HG03354 (cell line): Measurements from ENCODE around the gene ZBTB4.

Source experiments
- ATAC-seq: cut with Tn5 transposase; IDR thresholded peaks from one replicate; pipeline ENCODE4 v1.9.1; 2021; ENCODE audit warnings: mild to moderate bottlenecking; ENCODE audit not compliant: unreplicated experiment, poor library complexity, severe bottlenecking

The ZBTB4 gene

GRCh38 chr17:7426203-7426863 is 53.1 kb downstream of the ZBTB4 start:
- no peak for ATAC-seq

GRCh38 chr17:7425756-7426155 is 53.7 kb downstream of the ZBTB4 start:
- ATAC-seq, result no peak

GRCh38 chr17:7425316-7425715 is 54.1 kb downstream of the ZBTB4 start, which contains the start of gene SPEM2:
Gene SPEM2, plus strand, starts transcription at chr17:7425616. Its CDS starts 73 bp downstream, at chr17:7425689.
- ATAC-seq, result no peak

DNA sequence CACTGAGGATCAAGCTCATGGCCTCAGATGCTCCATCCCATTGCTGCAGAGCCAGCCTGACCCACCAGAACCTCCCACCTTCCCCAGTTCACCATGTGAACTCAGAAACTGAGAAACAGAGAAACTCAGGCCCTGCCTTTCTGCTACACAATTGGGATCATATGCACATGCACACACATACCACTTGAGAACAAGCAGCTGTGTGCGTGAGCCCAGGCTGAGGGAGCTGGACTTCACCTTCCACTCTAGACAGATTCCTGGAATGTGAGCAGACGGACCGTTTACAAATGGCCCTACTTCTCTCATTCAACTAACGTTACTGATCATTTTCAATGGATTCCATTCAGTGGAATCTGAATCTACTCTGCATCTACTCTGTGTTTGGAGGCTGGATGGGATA is 55.8 kb downstream of the ZBTB4 start:
- no peak for ATAC-seq

GRCh38 chr17:7421186-7421585 is 58.2 kb downstream of the ZBTB4 start:
- no peak for ATAC-seq

DNA sequence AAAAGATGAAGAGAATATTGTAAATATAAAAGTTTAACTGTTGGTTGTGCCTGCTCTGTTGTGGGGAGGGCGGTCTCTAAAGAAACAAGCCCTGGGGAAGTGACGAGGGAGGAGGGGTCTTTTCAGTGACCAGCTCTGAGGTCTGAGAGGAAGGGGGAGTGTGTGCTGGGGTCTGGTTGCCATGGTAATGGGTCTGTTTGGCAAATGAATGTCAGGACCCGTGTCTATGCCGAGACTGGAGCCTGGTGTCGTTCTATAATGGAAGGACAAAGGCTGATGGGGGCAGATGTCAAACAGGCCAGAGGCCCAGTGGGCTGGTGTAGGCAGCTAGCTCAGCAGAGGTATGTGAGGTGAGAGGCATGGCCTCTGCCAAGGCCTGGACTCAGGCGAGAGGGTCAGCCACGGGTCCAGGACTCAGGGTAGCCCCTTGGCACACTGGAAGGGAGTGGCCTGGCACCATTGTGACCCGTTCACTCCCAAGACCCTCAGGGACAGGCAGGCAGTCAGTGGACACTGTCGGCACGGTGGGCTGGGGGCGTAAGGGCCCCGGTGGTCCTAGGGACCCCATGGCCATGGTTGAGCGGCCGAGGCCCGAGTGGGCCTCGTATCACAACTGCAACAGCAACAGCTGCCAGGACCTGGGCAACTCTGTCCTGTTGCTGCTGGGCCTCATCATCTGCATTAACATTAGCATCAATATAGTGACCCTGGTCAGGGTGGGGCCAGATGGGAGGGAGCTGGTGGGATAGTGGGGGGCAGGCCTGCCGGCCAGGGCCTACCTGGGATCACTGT is 59.4 kb downstream of the ZBTB4 start, which contains the start of gene SPEM1:
Gene SPEM1, plus strand, starts transcription at position 506 of the 792 bp plus-strand sequence. Its CDS starts 61 bp downstream, at position 567.
- ATAC-seq, result no peak

DNA sequence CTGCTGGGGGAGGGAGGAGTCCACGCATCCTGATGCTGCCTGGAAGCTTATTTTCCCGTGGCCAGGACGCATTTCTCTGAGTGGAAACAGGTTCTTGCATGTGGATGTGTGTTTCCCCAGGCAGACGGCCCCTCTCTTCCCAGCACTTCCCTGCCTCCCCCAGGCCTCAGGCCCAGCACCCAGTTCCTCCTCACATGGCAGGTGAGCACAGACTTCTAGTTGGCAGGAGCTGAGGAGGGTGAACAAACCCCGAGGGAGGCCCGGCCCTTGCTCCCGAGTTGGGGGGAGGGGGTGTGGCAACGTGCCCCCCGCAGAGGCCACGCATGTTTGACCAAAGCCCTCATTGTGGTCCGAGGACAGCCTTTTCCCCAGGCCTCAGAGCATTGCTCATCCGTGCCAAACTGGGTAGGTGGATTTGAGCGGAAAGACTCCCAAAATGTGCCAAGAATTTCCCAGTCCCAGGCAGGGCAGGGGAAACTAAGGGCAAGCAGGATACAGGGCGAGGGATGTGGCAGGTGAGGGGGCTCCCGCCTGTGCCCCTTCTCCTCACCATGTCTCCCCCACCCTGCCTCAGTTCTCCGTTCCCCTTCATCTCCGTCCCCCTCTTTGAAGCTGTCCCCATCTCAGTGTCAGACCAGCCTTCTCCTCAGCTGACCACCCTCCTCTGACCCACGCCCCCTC is 60.8 kb downstream of the ZBTB4 start:
- no peak for ATAC-seq

DNA sequence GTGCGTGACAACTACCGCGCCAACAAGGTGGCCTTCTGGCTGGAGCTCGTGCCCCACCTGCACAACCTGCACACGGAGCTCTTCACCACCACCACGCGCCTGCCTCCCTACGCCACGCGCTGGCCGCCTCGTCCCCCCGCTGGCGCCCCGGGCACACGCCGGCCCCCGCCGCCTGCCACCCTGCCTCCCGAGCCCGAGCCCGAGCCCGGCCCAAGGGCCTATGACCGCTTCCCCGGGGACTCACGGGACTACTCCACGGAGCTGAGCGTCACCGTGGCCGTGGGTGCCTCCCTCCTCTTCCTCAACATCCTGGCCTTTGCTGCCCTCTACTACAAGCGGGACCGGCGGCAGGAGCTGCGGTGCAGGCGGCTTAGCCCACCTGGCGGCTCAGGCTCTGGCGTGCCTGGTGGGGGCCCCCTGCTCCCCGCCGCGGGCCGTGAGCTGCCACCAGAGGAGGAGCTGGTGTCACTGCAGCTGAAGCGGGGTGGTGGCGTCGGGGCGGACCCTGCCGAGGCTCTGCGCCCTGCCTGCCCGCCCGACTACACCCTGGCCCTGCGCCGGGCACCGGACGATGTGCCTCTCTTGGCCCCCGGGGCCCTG is 62.3 kb downstream of the ZBTB4 start:
- ATAC-seq, result no peak

DNA sequence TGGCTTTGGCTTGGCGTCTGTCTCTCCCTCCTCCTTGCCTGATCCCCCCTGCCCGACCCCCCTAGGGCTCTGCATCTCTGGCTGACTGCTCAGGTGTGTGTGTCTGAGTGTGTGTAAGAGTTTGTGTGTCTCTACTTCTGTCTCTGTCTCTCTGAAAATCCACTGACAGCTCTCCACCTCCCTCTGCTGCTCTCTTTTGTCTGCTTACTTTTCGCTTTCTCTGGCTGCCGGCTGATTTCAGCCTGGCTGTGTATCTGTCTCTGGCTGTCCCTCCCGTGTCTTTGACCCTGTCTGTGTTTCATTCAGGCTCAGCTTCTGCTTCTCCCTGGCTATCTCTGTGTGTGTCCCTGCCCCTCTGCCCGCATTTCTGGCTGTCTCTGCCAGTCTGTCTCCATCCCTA is 63.1 kb downstream of the ZBTB4 start:
- ATAC-seq, result no peak

DNA sequence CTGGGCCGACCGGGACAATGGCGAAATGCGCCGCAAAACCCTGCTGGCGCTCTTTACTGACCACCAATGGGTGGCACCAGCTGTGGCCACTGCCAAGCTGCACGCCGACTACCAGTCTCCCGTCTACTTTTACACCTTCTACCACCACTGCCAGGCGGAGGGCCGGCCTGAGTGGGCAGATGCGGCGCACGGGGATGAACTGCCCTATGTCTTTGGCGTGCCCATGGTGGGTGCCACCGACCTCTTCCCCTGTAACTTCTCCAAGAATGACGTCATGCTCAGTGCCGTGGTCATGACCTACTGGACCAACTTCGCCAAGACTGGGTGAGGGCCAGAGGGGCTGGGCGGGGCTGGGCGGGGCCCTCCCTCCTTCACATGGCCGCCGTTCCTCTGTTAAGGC is 63.6 kb downstream of the ZBTB4 start:
- no peak for ATAC-seq

DNA sequence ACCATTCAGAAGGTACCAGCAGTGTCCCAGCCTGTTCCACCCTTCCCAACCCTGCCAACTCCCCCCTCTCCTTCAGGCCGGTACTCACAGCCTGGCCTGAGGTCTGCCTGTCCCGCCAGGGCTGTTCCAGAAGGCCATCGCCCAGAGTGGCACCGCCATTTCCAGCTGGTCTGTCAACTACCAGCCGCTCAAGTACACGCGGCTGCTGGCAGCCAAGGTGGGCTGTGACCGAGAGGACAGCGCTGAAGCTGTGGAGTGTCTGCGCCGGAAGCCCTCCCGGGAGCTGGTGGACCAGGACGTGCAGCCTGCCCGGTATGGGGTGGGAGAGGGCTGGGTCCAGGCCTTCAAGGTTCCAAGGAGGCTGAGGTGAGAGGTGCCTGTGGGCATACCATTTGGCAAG is 64.6 kb downstream of the ZBTB4 start:
- ATAC-seq, result no peak

DNA sequence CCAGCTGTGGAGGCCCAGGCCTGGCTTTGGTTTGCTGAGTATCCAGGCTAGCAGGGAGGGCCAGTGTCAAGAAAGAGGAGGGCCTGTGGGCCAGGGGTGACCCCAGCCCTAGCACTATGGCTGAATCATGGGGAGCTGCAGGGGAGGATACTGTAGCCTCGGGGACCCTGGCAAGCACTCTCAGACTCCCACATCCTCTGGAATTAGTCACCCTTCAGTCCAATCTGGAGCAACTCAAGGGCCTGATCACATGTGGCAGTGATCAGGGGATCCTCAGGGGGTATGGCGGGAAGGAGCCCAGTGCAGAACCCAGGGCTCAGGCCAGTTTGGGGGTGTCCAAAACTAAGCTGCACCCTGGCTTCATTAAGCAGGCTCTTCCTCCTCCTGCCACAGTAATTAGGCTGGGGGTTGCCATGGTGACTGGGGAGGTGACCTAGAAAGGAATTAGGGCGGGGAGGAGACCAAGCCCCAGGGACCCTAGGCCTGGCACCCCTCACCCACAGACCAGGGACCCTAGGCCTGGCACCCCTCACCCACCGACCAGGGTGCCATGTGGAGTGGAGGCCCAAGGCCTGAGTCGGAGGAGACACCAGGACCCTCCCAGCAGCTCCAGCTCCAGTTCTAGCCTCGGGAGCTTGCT is 66.0 kb downstream of the ZBTB4 start:
- ATAC-seq, result no peak

- no peak for ATAC-seq
Observed at GRCh38 chr17:7411427-7411750, 68.0 kb downstream of the ZBTB4 start.

DNA sequence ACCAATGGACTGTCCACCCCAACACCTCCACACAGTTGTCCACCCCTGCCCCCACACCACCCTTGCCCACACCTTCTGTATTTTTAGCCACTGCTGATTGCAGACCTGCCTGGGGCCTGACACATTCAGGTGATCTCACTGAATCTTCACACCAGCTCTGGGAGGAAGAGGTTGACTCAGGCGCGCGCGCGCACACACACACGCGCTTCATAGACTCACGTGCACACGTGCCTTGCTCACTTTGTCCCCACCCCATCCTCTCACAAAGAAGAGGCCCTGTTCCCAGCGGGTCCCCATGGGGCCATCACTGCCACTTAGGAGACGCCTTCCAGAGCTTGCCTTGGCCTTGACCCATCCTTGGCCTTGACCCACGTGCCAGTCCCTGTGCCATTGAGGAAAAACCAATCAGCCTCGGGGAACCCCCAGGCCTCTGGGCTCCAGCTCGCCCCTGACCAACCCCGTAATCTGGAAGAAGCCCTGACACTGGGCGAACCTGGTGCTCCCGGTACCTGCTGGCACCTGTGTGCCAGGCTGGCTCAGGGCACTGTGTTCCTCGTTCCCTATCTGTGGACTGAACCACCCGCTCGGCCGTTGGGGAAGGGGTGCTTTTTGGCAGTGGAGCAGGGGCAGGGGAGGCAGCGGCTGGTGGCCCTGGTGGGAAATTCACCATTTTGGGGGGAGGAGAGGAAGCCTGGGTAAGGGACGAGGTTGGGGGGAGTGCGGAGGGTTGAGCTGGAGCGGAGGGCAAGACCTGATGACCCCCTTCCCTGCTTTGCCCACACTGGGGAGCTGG is 68.6 kb downstream of the ZBTB4 start:
- ATAC-seq, result no peak

GRCh38 chr17:7409716-7410115 is 69.7 kb downstream of the ZBTB4 start:
- ATAC-seq, result no peak
